Endothelial cell of umbilical vein (primary cell): ENCODE results near the gene SERBP1. TPM values are rescaled to one million over a fixed set of nuclear protein-coding genes. Genes with fewer than 3 reads are reported as not detected.

Experiments used
- BruUV-seq: library from RNA; stranded (reverse); fragments of 400-500 nt; replicated peaks from 2 replicates; lab custom pipeline; 2021; lab: Mats Ljungman, UMichigan
- CTCF ChIA-PET: fragments of 300-600, 350-600 bp; sonication (Branson Sonifier 250); formaldehyde crosslinking; loops from one replicate; lab custom pipeline; 2021; ENCODE audit warnings: antibody characterized with exemption, inconsistent platforms; lab: Charles Lee
- POLR2A ChIA-PET: fragments of 300-600, 350-600 bp; sonication (Branson Sonifier 250); formaldehyde crosslinking; loops from one replicate; lab custom pipeline; 2021; ENCODE audit warnings: antibody characterized with exemption, inconsistent platforms; lab: Charles Lee
- DNase-seq: peaks from one replicate; pipeline ENCODE4 v3.0.0-alpha.2; 2011; ENCODE audit warnings: low read depth, low spot score
- FAIRE-seq: peaks from 2 replicates; lab custom pipeline; 2011; peaks lifted over from hg19 to GRCh38; lab: Jason Lieb, UNC
- H2AFZ ChIP-seq: 2 replicates; pipeline ENCODE4 v1.6.0; 2012; ENCODE audit warnings: low read depth, low read length, control low read depth, inconsistent platforms
- H3K27ac ChIP-seq: 2 replicates; pipeline ENCODE4 v1.5.1; 2011; ENCODE audit warnings: low read depth, mild to moderate bottlenecking, control low read depth, low read length, moderate library complexity; ENCODE audit not compliant: insufficient read depth
- H3K27me3 ChIP-seq, 2 experiments: 2 replicates each; pipeline versions ENCODE4 v1.6.0 to v1.6.1; 2011; ENCODE audit warnings: low read length in 2 of 2, mixed read lengths in 1 of 2; ENCODE audit not compliant: control insufficient read depth in 2 of 2, insufficient read depth in 2 of 2
- H3K36me3 ChIP-seq, 2 experiments: 2 replicates in 1 of 2; 3 replicates in 1 of 2; pipeline ENCODE4 v1.5.1; 2011; ENCODE audit warnings: low read length in 2 of 2, mild to moderate bottlenecking in 1 of 2, moderate library complexity in 1 of 2; ENCODE audit not compliant: control insufficient read depth in 2 of 2, insufficient read depth in 2 of 2; ENCODE audit errors: extremely low read depth in 1 of 2
- H3K4me1 ChIP-seq: 3 replicates; pipeline ENCODE4 v1.5.1; 2011; ENCODE audit warnings: mild to moderate bottlenecking, low read length; ENCODE audit not compliant: control insufficient read depth, insufficient read depth; ENCODE audit errors: extremely low read depth
- H3K4me2 ChIP-seq: 2 replicates; pipeline ENCODE4 v1.6.1; 2011; ENCODE audit warnings: low read length, control low read depth, mixed read lengths; ENCODE audit not compliant: insufficient read depth
- H3K4me3 ChIP-seq, 3 experiments: fragments of 200-600 bp in 1 of 3; sonication (generic), shearing (Covaris generic) in 1 of 3; replicated peaks in 1 of 3; 2 replicates each; pipeline ENCODE4 v1.5.1; 2011 to 2016; ENCODE audit warnings: control low read depth in 3 of 3, low read length in 3 of 3, mild to moderate bottlenecking in 2 of 3, inconsistent platforms in 1 of 3, low read depth in 1 of 3, moderate library complexity in 1 of 3; ENCODE audit not compliant: insufficient read depth in 1 of 3
- H3K79me2 ChIP-seq: 2 replicates; pipeline ENCODE4 v1.6.0; 2012; ENCODE audit warnings: low read length, inconsistent platforms; ENCODE audit not compliant: control insufficient read depth, insufficient read depth
- H3K9ac ChIP-seq: replicated peaks from 2 replicates; pipeline ENCODE3; 2011; ENCODE audit warnings: low read length, control low read depth; ENCODE audit not compliant: insufficient read depth; ENCODE audit errors: extremely low read depth
- H3K9me1 ChIP-seq: replicated peaks from 3 replicates; pipeline ENCODE4 v1.6.0; 2011; ENCODE audit warnings: mild to moderate bottlenecking, low read length; ENCODE audit not compliant: control insufficient read depth, insufficient read depth; ENCODE audit errors: extremely low read depth
- H3K9me3 ChIP-seq: replicated peaks from 2 replicates; pipeline ENCODE4 v1.5.1; 2012; ENCODE audit warnings: low read length, inconsistent platforms; ENCODE audit not compliant: control insufficient read depth, insufficient read depth
- H4K20me1 ChIP-seq: replicated peaks from 2 replicates; pipeline ENCODE3; 2011; ENCODE audit warnings: mild to moderate bottlenecking, low read length; ENCODE audit not compliant: control insufficient read depth, insufficient read depth; ENCODE audit errors: extremely low read depth
- EZH2 ChIP-seq: IDR thresholded peaks from 2 replicates; pipeline ENCODE4 v1.6.1; 2012; ENCODE audit warnings: borderline replicate concordance, low read depth, mild to moderate bottlenecking, moderate library complexity, low read length, inconsistent platforms; ENCODE audit not compliant: severe bottlenecking
- FOS ChIP-seq: IDR thresholded peaks from 2 replicates; pipeline ENCODE4 v1.6.1; 2011; ENCODE audit warnings: mild to moderate bottlenecking, low read length, moderate library complexity, borderline replicate concordance; ENCODE audit not compliant: insufficient read depth
- GATA2 ChIP-seq: IDR thresholded peaks from 2 replicates; pipeline ENCODE4 v1.7.0; 2011; ENCODE audit warnings: low read depth, mild to moderate bottlenecking, moderate library complexity, mixed read lengths, low read length; ENCODE audit not compliant: insufficient read length, insufficient read depth
- JUN ChIP-seq: IDR thresholded peaks from 2 replicates; pipeline ENCODE4 v1.6.1; 2011; ENCODE audit warnings: borderline replicate concordance, low read depth; ENCODE audit not compliant: insufficient read length, insufficient read depth
- MYC ChIP-seq: IDR thresholded peaks from one replicate; pipeline ENCODE4 v1.6.1; 2011; ENCODE audit warnings: mild to moderate bottlenecking, low read depth, low read length
- POLR2A ChIP-seq: IDR thresholded peaks from 2 replicates; pipeline ENCODE4 v1.6.1; 2012; ENCODE audit warnings: low read depth, mild to moderate bottlenecking, control low read depth, low read length
- POLR2AphosphoS5 ChIP-seq: IDR thresholded peaks from 2 replicates; pipeline ENCODE4 v1.6.1; 2012; ENCODE audit warnings: low read depth, mild to moderate bottlenecking, control low read depth, low read length, moderate library complexity; ENCODE audit not compliant: insufficient read depth
- dilution Hi-C: fragments of 300-500 bp; cut with MboI; formaldehyde crosslinking; loops from one replicate; pipeline ENCODE4 v1.15.0; 2019; ENCODE audit warnings: low sequenced_read_pairs; ENCODE audit not compliant: extremely low pct_ligation_motif_present
- intact Hi-C: fragments of 100-400 bp; cut with micrococcal nuclease; formaldehyde crosslinking; loops from one replicate; pipeline ENCODE4 v1.10.0; 2022
- polyA plus RNA-seq, 4 experiments: library from polyadenylated mRNA; depleted of rRNA in 3 of 4; stranded (reverse) in 3 of 4; unstranded in 1 of 4; fragments of >200 nt; gene quantifications; 2 replicates each; pipeline versions ENCODE4 v1.2.1 to v1.2.3, GENCODE V29; 2011 to 2012; ENCODE audit warnings: missing spikeins in 1 of 4
- total RNA-seq: library from RNA; stranded (reverse); gene quantifications from 2 replicates; pipeline ENCODE4 v1.2.3, GENCODE V29; 2021
- TF ChIP-seq, protein P1 (sequence below), 2 donors: IDR thresholded peaks; 1 replicate in 1 of 2; 2 replicates in 1 of 2; pipeline ENCODE4 v1.5.1; 2011; ENCODE audit warnings: low read length in 2 of 2, mild to moderate bottlenecking in 2 of 2, moderate library complexity in 2 of 2, control low read depth in 1 of 2, inconsistent platforms in 1 of 2, low read depth in 1 of 2; ENCODE audit not compliant: insufficient read depth in 1 of 2; ENCODE audit errors: extremely low read depth in 1 of 2
- TF ChIP-seq, protein P2 (sequence below): IDR thresholded peaks from 2 replicates; pipeline ENCODE4 v1.6.1; 2011; ENCODE audit not compliant: insufficient read depth, insufficient read length

Gene SERBP1
- total and polyA plus RNA-seq, 2 donors (not counting 3 experiments of a cell fraction or from before 2014, with no cell fraction given), result 145 to 293 TPM

DNA sequence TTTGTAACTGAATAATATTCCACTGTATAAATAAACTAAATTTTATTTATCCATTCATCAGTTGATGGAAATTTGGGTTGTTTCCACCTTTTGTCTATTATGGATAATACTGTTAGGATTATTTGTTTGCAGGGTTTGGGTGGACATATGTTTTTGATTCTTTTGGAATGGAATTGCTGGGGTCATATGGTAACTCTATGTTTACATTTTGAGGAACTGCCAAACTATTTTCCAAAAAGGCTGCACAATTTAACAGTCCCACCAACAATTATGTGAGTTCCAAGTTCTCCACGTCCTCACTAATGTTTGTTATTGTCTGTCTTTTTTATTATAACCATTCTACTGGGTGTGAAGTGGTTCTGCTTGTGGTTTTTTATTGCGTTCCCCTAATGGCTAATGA is 4.3 kb upstream of the SERBP1 start:
- Histone ChIP-seq H3K4me3 (no peak overlapping the region), H3K9me1 (no peaks in the 10 kb centered on the region), H4K20me1 (no peaks in the 10 kb centered on the region), H3K9ac (no peak overlapping the region), H3K79me2 (peaks cover 7% of the 10 kb centered on the region), H3K27me3 (no peaks in the 10 kb centered on the region), H3K36me3 (no peaks in the 10 kb centered on the region), H3K4me2 (no peak overlapping the region), H3K4me1 (peaks cover 6% of the 10 kb centered on the region), H2AFZ (no peak overlapping the region), H3K9me3 (no peaks in the 10 kb centered on the region), H3K27ac (no peak overlapping the region)
- dilution Hi-C loops, result no loop called here
- FAIRE-seq (no peak), DNase-seq (no peak)
- TF ChIP-seq, protein P1, sequence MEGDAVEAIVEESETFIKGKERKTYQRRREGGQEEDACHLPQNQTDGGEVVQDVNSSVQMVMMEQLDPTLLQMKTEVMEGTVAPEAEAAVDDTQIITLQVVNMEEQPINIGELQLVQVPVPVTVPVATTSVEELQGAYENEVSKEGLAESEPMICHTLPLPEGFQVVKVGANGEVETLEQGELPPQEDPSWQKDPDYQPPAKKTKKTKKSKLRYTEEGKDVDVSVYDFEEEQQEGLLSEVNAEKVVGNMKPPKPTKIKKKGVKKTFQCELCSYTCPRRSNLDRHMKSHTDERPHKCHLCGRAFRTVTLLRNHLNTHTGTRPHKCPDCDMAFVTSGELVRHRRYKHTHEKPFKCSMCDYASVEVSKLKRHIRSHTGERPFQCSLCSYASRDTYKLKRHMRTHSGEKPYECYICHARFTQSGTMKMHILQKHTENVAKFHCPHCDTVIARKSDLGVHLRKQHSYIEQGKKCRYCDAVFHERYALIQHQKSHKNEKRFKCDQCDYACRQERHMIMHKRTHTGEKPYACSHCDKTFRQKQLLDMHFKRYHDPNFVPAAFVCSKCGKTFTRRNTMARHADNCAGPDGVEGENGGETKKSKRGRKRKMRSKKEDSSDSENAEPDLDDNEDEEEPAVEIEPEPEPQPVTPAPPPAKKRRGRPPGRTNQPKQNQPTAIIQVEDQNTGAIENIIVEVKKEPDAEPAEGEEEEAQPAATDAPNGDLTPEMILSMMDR (IDR thresholded peaks at IDR 0.05; ENCODE audit: extremely low read depth in 1 of 2, insufficient read depth in 1 of 2, low read depth in 1 of 2, low read length in 2 of 2), result no peak
- TF ChIP-seq POLR2AphosphoS5, result no peak
- TF ChIP-seq GATA2, result no peak
- no peak for TF ChIP-seq JUN
- TF ChIP-seq POLR2A, result no peak
- no peak for TF ChIP-seq MYC
- no peak for TF ChIP-seq EZH2
- no peak for TF ChIP-seq FOS
- TF ChIP-seq, protein P2, sequence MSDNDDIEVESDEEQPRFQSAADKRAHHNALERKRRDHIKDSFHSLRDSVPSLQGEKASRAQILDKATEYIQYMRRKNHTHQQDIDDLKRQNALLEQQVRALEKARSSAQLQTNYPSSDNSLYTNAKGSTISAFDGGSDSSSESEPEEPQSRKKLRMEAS, result no peak
- BruUV-seq, result no TSS peak
- intact Hi-C loops, result no loop called here
- POLR2A ChIA-PET, result no interaction called here
- CTCF ChIA-PET, result no interaction called here
